ENCODE results near the gene TOR1B.

GRCh38 chr9:129762985-129763926, 39.7 kb upstream of the TOR1B start:
- TF ChIP-seq, protein P1, sequence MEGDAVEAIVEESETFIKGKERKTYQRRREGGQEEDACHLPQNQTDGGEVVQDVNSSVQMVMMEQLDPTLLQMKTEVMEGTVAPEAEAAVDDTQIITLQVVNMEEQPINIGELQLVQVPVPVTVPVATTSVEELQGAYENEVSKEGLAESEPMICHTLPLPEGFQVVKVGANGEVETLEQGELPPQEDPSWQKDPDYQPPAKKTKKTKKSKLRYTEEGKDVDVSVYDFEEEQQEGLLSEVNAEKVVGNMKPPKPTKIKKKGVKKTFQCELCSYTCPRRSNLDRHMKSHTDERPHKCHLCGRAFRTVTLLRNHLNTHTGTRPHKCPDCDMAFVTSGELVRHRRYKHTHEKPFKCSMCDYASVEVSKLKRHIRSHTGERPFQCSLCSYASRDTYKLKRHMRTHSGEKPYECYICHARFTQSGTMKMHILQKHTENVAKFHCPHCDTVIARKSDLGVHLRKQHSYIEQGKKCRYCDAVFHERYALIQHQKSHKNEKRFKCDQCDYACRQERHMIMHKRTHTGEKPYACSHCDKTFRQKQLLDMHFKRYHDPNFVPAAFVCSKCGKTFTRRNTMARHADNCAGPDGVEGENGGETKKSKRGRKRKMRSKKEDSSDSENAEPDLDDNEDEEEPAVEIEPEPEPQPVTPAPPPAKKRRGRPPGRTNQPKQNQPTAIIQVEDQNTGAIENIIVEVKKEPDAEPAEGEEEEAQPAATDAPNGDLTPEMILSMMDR (IDR thresholded peaks at IDR 0.05): no peak
- TF ChIP-seq POLR2A (IDR thresholded peaks at IDR 0.05): no peak
